Measurements from ENCODE around the gene CHCHD3.

GRCh38 chr7:133112976-133113375 is 31.1 kb upstream of the CHCHD3 start:
- TF ChIP-seq POLR2AphosphoS5 (IDR thresholded peaks at IDR 0.05; ENCODE audit: low read depth, low read length) (no peak), REST (IDR thresholded peaks at IDR 0.05; ENCODE audit: insufficient read depth in 1 of 2, low read depth in 2 of 2, low read length in 2 of 2) (no peak), FOXP2 (optimal IDR thresholded peaks at IDR 0.05; ENCODE audit: borderline replicate concordance, extremely low read depth, extremely low read length, insufficient read depth) (no peak), TAF1 (IDR thresholded peaks at IDR 0.05; ENCODE audit: borderline replicate concordance, insufficient read depth, low read length) (no peak)
